Thyroid gland (tissue), 4 donors: ENCODE data around the gene ATP5ME. TPM values are rescaled to one million over a fixed set of nuclear protein-coding genes. Genes with fewer than 3 reads are reported as not detected.
A peak's percentile ranks its signal among the peaks of the same experiment; 100 is the strongest.

Experiments used
- DNase-seq, 2 donors: peaks; one replicate each; pipeline ENCODE4 v3.0.0-alpha.2; 2019
- H3K27ac ChIP-seq, 3 donors: fragments of 200-600 bp; sonication (generic); 1 replicate in 2 of 3; 2 replicates in 1 of 3; pipeline ENCODE4 v1.5.1; 2016 to 2019; ENCODE audit warnings: mild to moderate bottlenecking in 1 of 3, moderate library complexity in 1 of 3
- H3K27me3 ChIP-seq: fragments of 200-600 bp; sonication (generic); one replicate; pipeline ENCODE4 v1.5.1; 2019
- H3K36me3 ChIP-seq, 2 donors: fragments of 200-600 bp; sonication (generic); one replicate each; pipeline ENCODE4 v1.5.1; 2016 to 2019
- H3K4me1 ChIP-seq, 2 donors: fragments of 200-600 bp; sonication (generic); one replicate each; pipeline ENCODE4 v1.5.1; 2017 to 2019
- H3K4me3 ChIP-seq, 3 donors: fragments of 200-600 bp; sonication (generic); replicated peaks in 1 of 3; 1 replicate in 2 of 3; 2 replicates in 1 of 3; pipeline ENCODE4 v1.5.1; 2016; ENCODE audit warnings: mild to moderate bottlenecking in 1 of 3
- H3K9me3 ChIP-seq: fragments of 200-600 bp; sonication (generic); one replicate; pipeline ENCODE4 v1.5.1; 2017
- CTCF ChIP-seq, 6 experiments: fragments of 200-600 bp in 3 of 6; fragments of 450-650 bp in 3 of 6; sonication (generic) in 3 of 6; IDR thresholded peaks; one replicate each; pipeline ENCODE4 v1.5.1; 2016 to 2019; ENCODE audit warnings: antibody characterized with exemption in 6 of 6, mild to moderate bottlenecking in 2 of 6, inconsistent platforms in 1 of 6, moderate library complexity in 1 of 6
- POLR2A ChIP-seq, 2 donors: fragments of 450-650 bp; IDR thresholded peaks; one replicate each; pipeline ENCODE4 v1.6.1; 2017; ENCODE audit warnings: antibody characterized with exemption in 2 of 2, mild to moderate bottlenecking in 2 of 2, moderate library complexity in 1 of 2
- whole genome bisulfite sequencing, 2 donors: methylation state at CpG; one replicate each; pipeline ENCODE4 v1.1.5; 2017; 5-methylcytosine and 5-hydroxymethylcytosine counted together
- intact Hi-C: fragments of 100-400 bp; cut with DNase I; formaldehyde crosslinking; loops from one replicate; pipeline ENCODE4 v1.15.1; 2023
- total RNA-seq, 4 donors: library from RNA; depleted of rRNA; stranded (reverse); fragments of >200 nt; gene quantifications; one replicate each; pipeline ENCODE4 v1.2.3, GENCODE V29; 2016

The ATP5ME gene
- total RNA-seq, 4 donors from 2014 or later, result 82.2 to 144 (median 106) TPM

DNA sequence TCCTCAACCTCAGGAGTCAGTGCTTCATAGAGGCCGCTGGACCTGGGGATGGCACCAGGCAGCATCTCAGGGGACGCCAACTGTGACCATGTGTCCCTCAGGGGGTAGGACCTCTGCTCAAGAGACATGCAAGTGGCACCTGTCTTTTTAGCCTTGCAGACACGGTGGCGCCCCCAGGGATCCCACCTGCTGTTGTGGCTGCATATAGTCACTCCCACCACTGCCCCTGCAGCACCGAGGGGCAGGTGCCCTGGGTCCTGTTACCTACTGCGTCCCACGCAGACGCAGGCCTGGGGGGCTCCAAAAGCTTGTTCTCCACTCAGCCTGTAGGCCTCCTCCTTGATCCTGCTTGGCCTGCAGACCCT, 2.8 kb upstream of the ATP5ME start:
- H3K36me3 ChIP-seq, result peaks cover 4% of the 10 kb centered on the region in 2 donors
- WGBS, 2 donors, result 75 to 82% methylated on average over 3 to 7 of the region's 8 CpGs
- TF ChIP-seq POLR2A (IDR thresholded peaks at IDR 0.05) (no peak), CTCF (IDR thresholded peaks at IDR 0.05) (no peak)
- no peaks in the 10 kb centered on the region for H3K27me3 ChIP-seq
- intact Hi-C loops, result no loop called here
- H3K4me3 ChIP-seq, result no peak overlapping the region
- H3K9me3 ChIP-seq, result no peaks in the 10 kb centered on the region
- no peak for DNase-seq
- H3K4me1 ChIP-seq, result peaks cover 22 to 30% of the 10 kb centered on the region in 2 donors
- no peak overlapping the region for H3K27ac ChIP-seq

- Histone ChIP-seq H3K36me3 (peaks cover 10 to 11% of the 10 kb centered on the region in 2 donors), H3K9me3 (no peaks in the 10 kb centered on the region), H3K27me3 (no peaks in the 10 kb centered on the region), H3K4me3 (no peak overlapping the region), H3K27ac (no peak overlapping the region), H3K4me1 (peaks cover 22 to 30% of the 10 kb centered on the region in 2 donors)
- TF ChIP-seq POLR2A (IDR thresholded peaks at IDR 0.05) (no peak), CTCF (IDR thresholded peaks at IDR 0.05) (no peak)
- 81 to 83% methylated on average over 10 to 15 of the region's 19 CpGs for WGBS, 2 donors
- intact Hi-C loops, result no loop called here
- DNase-seq, result no peak
Observed at GRCh38 chr4:675980-676870, 2.1 kb upstream of the ATP5ME start.

DNA sequence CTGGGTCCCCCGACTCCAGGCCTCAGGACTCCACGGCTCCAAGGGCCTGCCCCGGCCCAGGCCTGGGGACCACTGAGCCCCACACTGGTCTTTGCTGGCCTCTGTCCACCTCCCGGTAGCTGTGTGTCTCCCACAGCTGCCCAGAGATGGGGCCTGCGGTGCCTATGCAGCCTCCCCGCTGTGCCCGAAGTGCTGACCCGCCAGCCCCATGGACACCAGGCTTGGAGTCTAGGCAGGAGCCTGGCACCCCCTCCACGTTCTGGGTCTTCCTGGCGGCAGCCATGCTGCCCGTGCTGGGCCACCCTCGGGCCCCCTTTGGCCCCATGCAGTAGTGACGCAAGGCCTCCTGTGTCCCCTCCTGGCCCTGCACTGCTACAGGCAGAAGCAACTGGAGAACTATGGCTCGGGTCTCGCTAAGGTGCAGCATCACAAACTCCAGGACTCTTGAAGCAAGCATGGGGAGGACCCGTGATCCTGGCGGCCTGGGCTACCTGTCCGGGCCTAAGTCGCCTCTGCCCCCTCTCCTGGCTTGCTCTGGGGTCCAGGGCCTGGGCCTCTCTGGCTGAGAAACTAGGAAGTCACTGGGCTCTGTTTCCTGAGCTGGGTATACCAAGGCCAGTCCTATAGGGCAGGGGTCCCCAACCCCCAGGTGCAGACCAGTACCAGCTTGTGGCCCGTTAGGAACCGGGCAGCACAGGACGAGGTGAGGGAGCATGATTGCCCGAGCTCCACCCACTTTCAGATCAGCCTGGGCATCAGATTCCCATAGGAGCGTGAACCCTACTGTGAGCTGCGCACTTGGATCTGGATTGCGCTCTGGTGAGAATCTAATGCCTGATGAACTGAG, 1.2 kb upstream of the ATP5ME start:
- DNase-seq, result no peak
- Histone ChIP-seq H3K9me3 (no peaks in the 10 kb centered on the region), H3K36me3 (peaks cover 11 to 13% of the 10 kb centered on the region in 2 donors), H3K27me3 (no peaks in the 10 kb centered on the region), H3K4me1 (peaks cover 15 to 20% of the 10 kb centered on the region in 2 donors), H3K27ac (peak overlapping the region in 2 of 3 donors; percentile 89 to 93), H3K4me3 (peak overlapping the region; percentile 83 to 92 (median 88))
- intact Hi-C loops, result no loop called here
- TF ChIP-seq CTCF (IDR thresholded peaks at IDR 0.05), result no peak
- no peak for TF ChIP-seq POLR2A (IDR thresholded peaks at IDR 0.05)
- 65 to 94% methylated on average over 9 to 16 of the region's 26 CpGs for WGBS, 2 donors

GRCh38 chr4:673349-674091, 556 bp downstream of the ATP5ME start:
- H3K27ac ChIP-seq, result peak overlapping the region; percentile 20 to 93 (median 22)
- DNase-seq, result peak; percentile 34 to 49
- TF ChIP-seq CTCF (IDR thresholded peaks at IDR 0.05), result no peak
- no peak for TF ChIP-seq POLR2A (IDR thresholded peaks at IDR 0.05)
- H3K27me3 ChIP-seq, result no peaks in the 10 kb centered on the region
- 14 to 15% methylated on average over 25 to 33 of the region's 55 CpGs for WGBS, 2 donors
- peaks cover 11 to 13% of the 10 kb centered on the region in 2 donors for H3K36me3 ChIP-seq
- no peaks in the 10 kb centered on the region for H3K9me3 ChIP-seq
- peak overlapping the region; percentile 39 to 88 (median 81) for H3K4me3 ChIP-seq
- intact Hi-C loops, result no loop called here
- peaks cover 15 to 18% of the 10 kb centered on the region in 2 donors for H3K4me1 ChIP-seq
